Measurements from ENCODE around the gene EML6. TPM values are rescaled to one million over a fixed set of nuclear protein-coding genes. Genes with fewer than 3 reads are reported as not detected.

The EML6 gene
- total RNA-seq, 2 donors from 2014 or later = 0.46 to 10.7 TPM

- DNase-seq (ENCODE audit: low spot score) = no peak
- H3K4me3 ChIP-seq = no peak overlapping the region
- no peaks in the 10 kb centered on the region for H3K9me3 ChIP-seq
- no peaks in the 10 kb centered on the region for H3K4me1 ChIP-seq (replicated peaks)
- TF ChIP-seq CTCF (IDR thresholded peaks at IDR 0.05) (no peak), POLR2A (IDR thresholded peaks at IDR 0.05) (no peak), POLR2AphosphoS5 (IDR thresholded peaks at IDR 0.05) (no peak)
- no peaks in the 10 kb centered on the region for H3K36me3 ChIP-seq
- H3K27me3 ChIP-seq (replicated peaks; ENCODE audit: insufficient read depth) = no peaks in the 10 kb centered on the region
- H3K27ac ChIP-seq = no peak overlapping the region
- intact Hi-C loops (cut with DNase I) = no loop called here
- WGBS = 42% methylated on average over 1 of the region's 1 CpG
These were observed 17.8 kb downstream of the EML6 start for GRCh38 chr2:54741250-54741649.

GRCh38 chr2:54750040-54750439, 26.6 kb downstream of the EML6 start:
- intact Hi-C loops (cut with DNase I) = no loop called here
- 88% methylated on average over 5 of the region's 5 CpGs for WGBS

GRCh38 chr2:54752439-54752838, 29.0 kb downstream of the EML6 start:
- no peaks in the 10 kb centered on the region for H3K27me3 ChIP-seq (replicated peaks; ENCODE audit: insufficient read depth)
- H3K4me3 ChIP-seq = no peak overlapping the region
- TF ChIP-seq CTCF (IDR thresholded peaks at IDR 0.05) (no peak), POLR2A (IDR thresholded peaks at IDR 0.05) (no peak), POLR2AphosphoS5 (IDR thresholded peaks at IDR 0.05) (no peak)
- no peaks in the 10 kb centered on the region for H3K4me1 ChIP-seq (replicated peaks)
- no peaks in the 10 kb centered on the region for H3K36me3 ChIP-seq
- H3K9me3 ChIP-seq = no peaks in the 10 kb centered on the region
- no peak for DNase-seq (ENCODE audit: low spot score)
- no peak overlapping the region for H3K27ac ChIP-seq
- 88% methylated on average over 1 of the region's 1 CpG for WGBS
- intact Hi-C loops (cut with DNase I) = no loop called here

More at GRCh38 chr2:54750040-54750439, 26.6 kb downstream of the EML6 start:
- Histone ChIP-seq H3K9me3 (no peaks in the 10 kb centered on the region), H3K4me3 (no peak overlapping the region), H3K4me1 (replicated peaks) (no peaks in the 10 kb centered on the region), H3K27me3 (replicated peaks; ENCODE audit: insufficient read depth) (no peaks in the 10 kb centered on the region), H3K27ac (no peak overlapping the region), H3K36me3 (no peaks in the 10 kb centered on the region)
- TF ChIP-seq POLR2AphosphoS5 (IDR thresholded peaks at IDR 0.05) (no peak), CTCF (IDR thresholded peaks at IDR 0.05) (no peak), POLR2A (IDR thresholded peaks at IDR 0.05) (no peak)
- DNase-seq (ENCODE audit: low spot score) = no peak

GRCh38 chr2:54755641-54756326, 32.3 kb downstream of the EML6 start:
- DNase-seq (ENCODE audit: low spot score) = no peak
- no peak for TF ChIP-seq POLR2A (IDR thresholded peaks at IDR 0.05)
- no peak for TF ChIP-seq CTCF (IDR thresholded peaks at IDR 0.05)
- no peak for TF ChIP-seq POLR2AphosphoS5 (IDR thresholded peaks at IDR 0.05)
- Histone ChIP-seq H3K27me3 (replicated peaks; ENCODE audit: insufficient read depth) (no peaks in the 10 kb centered on the region), H3K4me1 (replicated peaks) (no peaks in the 10 kb centered on the region), H3K27ac (no peak overlapping the region), H3K4me3 (no peak overlapping the region), H3K9me3 (no peaks in the 10 kb centered on the region), H3K36me3 (no peaks in the 10 kb centered on the region)
- WGBS = 70% methylated on average over 9 of the region's 9 CpGs
- intact Hi-C loops (cut with DNase I) = no loop called here

GRCh38 chr2:54757500-54757899, 34.0 kb downstream of the EML6 start:
- Histone ChIP-seq H3K36me3 (no peaks in the 10 kb centered on the region), H3K4me1 (replicated peaks) (no peaks in the 10 kb centered on the region), H3K9me3 (no peaks in the 10 kb centered on the region), H3K27me3 (replicated peaks; ENCODE audit: insufficient read depth) (no peaks in the 10 kb centered on the region), H3K27ac (no peak overlapping the region), H3K4me3 (no peak overlapping the region)
- no peak for DNase-seq (ENCODE audit: low spot score)
- 71% methylated on average over 4 of the region's 4 CpGs for WGBS
- intact Hi-C loops (cut with DNase I) = no loop called here
- TF ChIP-seq POLR2A (IDR thresholded peaks at IDR 0.05) = no peak
- TF ChIP-seq CTCF (IDR thresholded peaks at IDR 0.05) = no peak
- no peak for TF ChIP-seq POLR2AphosphoS5 (IDR thresholded peaks at IDR 0.05)
